CD4-positive, alpha-beta T cell (primary cell): ENCODE results near the gene ADCY7. TPM values are rescaled to one million over a fixed set of nuclear protein-coding genes. Genes with fewer than 3 reads are reported as not detected.

ENCODE experiments used
- ATAC-seq: fragments of 200-7000 bp; cut with Tn5 transposase; one replicate; pipeline ENCODE4 v1.10.0; 2022; ENCODE audit warnings: mild to moderate bottlenecking; ENCODE audit not compliant: poor library complexity
- CTCF ChIA-PET: fragments of 350-600 bp; sonication (Branson Sonifier 250); formaldehyde crosslinking; loops from one replicate; lab custom pipeline; 2021; ENCODE audit warnings: antibody characterized with exemption, inconsistent platforms; lab: Charles Lee
- POLR2A ChIA-PET: fragments of 350-600 bp; sonication (Branson Sonifier 250); formaldehyde crosslinking; loops from one replicate; lab custom pipeline; 2021; ENCODE audit warnings: antibody characterized with exemption, inconsistent platforms; lab: Charles Lee
- DNase-seq, 14 experiments: peaks; one replicate each; pipeline ENCODE4 v3.0.0-alpha.2; 2013 to 2020; ENCODE audit warnings: mixed read lengths in 2 of 14
- H3K27ac ChIP-seq, 2 donors: one replicate each; pipeline versions ENCODE4 v1.5.1 to v1.7.0; 2013; ENCODE audit warnings: low read length in 2 of 2, low read depth in 1 of 2, mild to moderate bottlenecking in 1 of 2
- H3K27me3 ChIP-seq, 2 experiments: 1 replicate in 1 of 2; 2 replicates in 1 of 2; pipeline versions ENCODE4 v1.6.1 to v1.7.0; 2013; ENCODE audit warnings: low read length in 2 of 2, control low read depth in 1 of 2, mild to moderate bottlenecking in 1 of 2, moderate library complexity in 1 of 2; ENCODE audit not compliant: insufficient read depth in 2 of 2, control insufficient read depth in 1 of 2
- H3K36me3 ChIP-seq: one replicate; pipeline ENCODE4 v1.6.1; 2013; ENCODE audit warnings: low read length, control low read depth; ENCODE audit not compliant: insufficient read depth
- H3K4me1 ChIP-seq: one replicate; pipeline ENCODE4 v1.6.1; 2013; ENCODE audit warnings: low read length, control low read depth; ENCODE audit not compliant: insufficient read depth
- H3K4me3 ChIP-seq: one replicate; pipeline ENCODE4 v1.5.1; 2013; ENCODE audit warnings: mild to moderate bottlenecking, low read length, moderate library complexity
- H3K9me3 ChIP-seq, 2 experiments: 1 replicate in 1 of 2; 2 replicates in 1 of 2; pipeline versions ENCODE4 v1.6.1 to v1.7.0; 2013; ENCODE audit warnings: low read length in 2 of 2, mild to moderate bottlenecking in 2 of 2, control low read depth in 1 of 2, moderate library complexity in 1 of 2; ENCODE audit not compliant: control insufficient read depth in 1 of 2, insufficient read depth in 1 of 2
- H3K27ac Mint-ChIP-seq: one replicate; pipeline ENCODE4 v1.8.0; 2020; ENCODE audit warnings: mixed read lengths
- H3K27me3 Mint-ChIP-seq: one replicate; pipeline ENCODE4 v1.8.0; 2021; ENCODE audit warnings: mixed read lengths
- H3K36me3 Mint-ChIP-seq: one replicate; pipeline ENCODE4 v1.8.0; 2021; ENCODE audit warnings: low read depth, mixed read lengths
- H3K4me1 Mint-ChIP-seq: one replicate; pipeline ENCODE4 v1.8.0; 2021; ENCODE audit warnings: low read depth, mixed read lengths
- H3K4me3 Mint-ChIP-seq: one replicate; pipeline ENCODE4 v1.8.0; 2020; ENCODE audit warnings: mild to moderate bottlenecking, mixed read lengths
- H3K9me3 Mint-ChIP-seq: one replicate; pipeline ENCODE4 v1.8.0; 2020; ENCODE audit warnings: mixed read lengths
- intact Hi-C, 2 experiments: fragments of 100-400 bp; cut with DNase I in 1 of 2; cut with micrococcal nuclease in 1 of 2; formaldehyde crosslinking; loops; one replicate each; pipeline versions ENCODE4 v1.15.1 to v1.9.0; 2023 to 2025; cut with DNase I, micrococcal nuclease
- total RNA-seq, 174 experiments: library from RNA in 2 of 174; stranded (reverse) in 2 of 174; gene quantifications; one replicate each; pipeline ENCODE4 v1.2.3 and lab custom pipeline; 2021 to 2026
- TF ChIP-seq, protein P1 (sequence below): fragments of 200-600 bp; IDR thresholded peaks from one replicate; pipeline ENCODE4 v1.8.0; 2022; ENCODE audit warnings: antibody characterized with exemption, mild to moderate bottlenecking

The ADCY7 gene
- total RNA-seq, 2 experiments from 2014 or later, result 136 to 147 TPM

DNA sequence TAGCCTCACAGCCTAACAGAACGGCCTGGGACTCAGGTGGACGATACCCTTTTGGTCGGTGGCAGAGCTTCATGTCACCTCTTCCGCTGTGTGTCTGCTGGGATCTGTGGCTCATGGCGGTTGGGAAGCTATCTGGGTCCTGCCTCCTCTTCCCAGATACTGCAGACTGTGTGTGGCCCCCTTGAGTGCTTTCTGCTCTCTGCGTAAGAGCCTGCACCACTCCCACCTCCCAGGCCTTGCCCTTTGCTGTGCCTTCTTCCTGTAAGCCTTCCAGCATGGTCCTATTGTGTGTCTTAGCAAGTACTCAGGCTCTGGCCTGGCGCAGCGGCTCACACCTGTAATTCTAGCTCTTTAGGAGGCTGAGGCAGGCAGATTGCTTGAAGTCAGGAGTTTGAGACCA is 17.5 kb upstream of the ADCY7 start:
- Mint-ChIP-seq H3K36me3 (no peaks in the 10 kb centered on the region), H3K4me1 (peaks cover 7% of the 10 kb centered on the region), H3K4me3 (peak overlapping the region; percentile 71), H3K27ac (no peak overlapping the region), H3K9me3 (no peaks in the 10 kb centered on the region), H3K27me3 (no peaks in the 10 kb centered on the region)
- ChIA-PET POLR2A (no interaction called here), CTCF (no interaction called here)
- H3K27ac ChIP-seq, result no peak overlapping the region
- H3K4me3 ChIP-seq, result no peak overlapping the region
- no peaks in the 10 kb centered on the region for H3K9me3 ChIP-seq
- ATAC-seq, result no peak
- intact Hi-C loops, result no loop called here
- H3K27me3 ChIP-seq, result no peaks in the 10 kb centered on the region
- peaks cover 21% of the 10 kb centered on the region for H3K4me1 ChIP-seq
- TF ChIP-seq, protein P1, sequence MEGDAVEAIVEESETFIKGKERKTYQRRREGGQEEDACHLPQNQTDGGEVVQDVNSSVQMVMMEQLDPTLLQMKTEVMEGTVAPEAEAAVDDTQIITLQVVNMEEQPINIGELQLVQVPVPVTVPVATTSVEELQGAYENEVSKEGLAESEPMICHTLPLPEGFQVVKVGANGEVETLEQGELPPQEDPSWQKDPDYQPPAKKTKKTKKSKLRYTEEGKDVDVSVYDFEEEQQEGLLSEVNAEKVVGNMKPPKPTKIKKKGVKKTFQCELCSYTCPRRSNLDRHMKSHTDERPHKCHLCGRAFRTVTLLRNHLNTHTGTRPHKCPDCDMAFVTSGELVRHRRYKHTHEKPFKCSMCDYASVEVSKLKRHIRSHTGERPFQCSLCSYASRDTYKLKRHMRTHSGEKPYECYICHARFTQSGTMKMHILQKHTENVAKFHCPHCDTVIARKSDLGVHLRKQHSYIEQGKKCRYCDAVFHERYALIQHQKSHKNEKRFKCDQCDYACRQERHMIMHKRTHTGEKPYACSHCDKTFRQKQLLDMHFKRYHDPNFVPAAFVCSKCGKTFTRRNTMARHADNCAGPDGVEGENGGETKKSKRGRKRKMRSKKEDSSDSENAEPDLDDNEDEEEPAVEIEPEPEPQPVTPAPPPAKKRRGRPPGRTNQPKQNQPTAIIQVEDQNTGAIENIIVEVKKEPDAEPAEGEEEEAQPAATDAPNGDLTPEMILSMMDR, result no peak
- DNase-seq, result no peak
- no peaks in the 10 kb centered on the region for H3K36me3 ChIP-seq

DNA sequence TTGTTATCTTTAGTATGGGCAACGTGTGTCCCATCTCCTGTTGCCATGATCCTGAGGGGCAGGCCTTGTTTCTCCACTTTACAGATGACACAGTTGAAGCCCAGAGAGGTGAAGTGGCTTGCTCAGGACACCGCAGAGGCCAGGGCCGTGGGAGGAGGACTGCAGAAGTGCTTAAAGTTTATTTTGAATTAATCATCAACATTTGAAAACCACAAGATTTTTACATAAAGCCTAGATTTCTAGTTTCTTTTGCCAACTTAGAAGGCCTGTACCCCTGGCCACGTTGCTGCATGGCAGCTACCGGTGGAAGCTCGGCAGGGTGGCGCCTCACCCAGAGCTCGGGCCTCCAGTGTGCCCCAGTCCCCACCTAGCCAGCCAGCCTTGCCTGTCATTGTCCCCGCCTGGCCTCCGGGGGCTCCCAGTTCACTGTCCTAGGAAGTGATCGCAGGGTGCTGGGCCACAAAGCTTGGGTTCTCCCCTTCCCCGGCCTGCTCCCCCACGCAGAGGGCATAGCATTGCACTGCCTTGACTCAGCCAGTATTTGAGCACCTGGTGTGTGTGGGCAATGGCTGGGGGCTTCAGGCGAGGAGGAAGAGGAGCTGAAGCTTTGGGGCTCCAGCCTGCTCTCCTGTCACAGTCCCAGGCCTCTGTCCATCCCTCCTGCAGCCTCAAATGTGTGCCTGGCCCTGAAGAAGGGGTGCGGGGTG is 14.8 kb upstream of the ADCY7 start:
- DNase-seq (no peak), ATAC-seq (no peak)
- Mint-ChIP-seq H3K4me1 (no peaks in the 10 kb centered on the region), H3K27me3 (no peaks in the 10 kb centered on the region), H3K36me3 (no peaks in the 10 kb centered on the region), H3K9me3 (no peaks in the 10 kb centered on the region), H3K27ac (no peak overlapping the region), H3K4me3 (no peak overlapping the region)
- no peak overlapping the region for H3K4me3 ChIP-seq
- ChIA-PET CTCF (no interaction called here), POLR2A (interaction anchor here (2.3 kb wide), 1 partner anchor 15 kb away, joined by 7 read pairs; the partner anchor contains the start of gene ADCY7)
- H3K4me1 ChIP-seq, result peaks cover 6% of the 10 kb centered on the region
- intact Hi-C loops, result no loop called here
- no peaks in the 10 kb centered on the region for H3K27me3 ChIP-seq
- H3K36me3 ChIP-seq, result no peaks in the 10 kb centered on the region
- TF ChIP-seq, protein P1, result no peak
- H3K9me3 ChIP-seq, result peaks cover 0 to 3% of the 10 kb centered on the region in 2 experiments
- H3K27ac ChIP-seq, result no peak overlapping the region

DNA sequence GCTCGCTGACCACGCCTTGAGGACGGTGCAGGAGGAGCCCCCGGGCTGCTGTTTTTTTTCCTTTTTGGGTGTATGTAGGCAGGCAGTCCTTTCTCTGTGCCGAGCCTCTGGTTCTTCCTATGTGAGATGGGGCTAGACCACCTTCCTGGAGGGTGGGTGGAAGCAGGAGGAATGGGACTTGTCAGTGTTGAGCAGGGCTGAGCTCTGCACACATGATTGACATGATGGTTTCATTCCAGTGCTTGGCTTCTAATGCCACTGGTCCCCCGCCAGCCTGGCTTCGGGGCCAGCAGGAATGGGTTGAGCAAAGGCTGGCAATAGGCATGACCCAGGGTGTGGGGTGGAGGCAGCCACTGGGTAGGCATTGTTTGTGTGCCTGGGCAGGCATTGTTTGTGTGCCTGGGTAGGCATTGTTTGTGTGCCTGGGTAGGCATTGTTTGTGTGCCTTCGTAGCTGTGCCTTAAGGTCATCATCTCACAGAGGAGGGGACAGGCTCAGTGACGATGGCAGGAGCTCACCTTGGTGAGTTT is 14.2 kb upstream of the ADCY7 start:
- H3K4me1 Mint-ChIP-seq, result no peaks in the 10 kb centered on the region
- no peaks in the 10 kb centered on the region for H3K36me3 Mint-ChIP-seq
- H3K27ac ChIP-seq, result no peak overlapping the region
- peaks cover under 1% of the 10 kb centered on the region for H3K4me1 ChIP-seq
- no peak overlapping the region for H3K27ac Mint-ChIP-seq
- POLR2A ChIA-PET, result interaction anchor here (0.8 to 2.3 kb wide), 2 partner anchors 15 to 44 kb away, joined by 3 to 7 read pairs; partner anchors contain the start of gene ADCY7
- no peak overlapping the region for H3K4me3 Mint-ChIP-seq
- TF ChIP-seq, protein P1, result no peak
- intact Hi-C loops, result no loop called here
- H3K9me3 Mint-ChIP-seq, result no peaks in the 10 kb centered on the region
- H3K27me3 Mint-ChIP-seq, result no peaks in the 10 kb centered on the region
- H3K27me3 ChIP-seq, result no peaks in the 10 kb centered on the region
- peaks cover 0 to 3% of the 10 kb centered on the region in 2 experiments for H3K9me3 ChIP-seq
- CTCF ChIA-PET, result no interaction called here
- no peak overlapping the region for H3K4me3 ChIP-seq
- no peak for DNase-seq
- H3K36me3 ChIP-seq, result no peaks in the 10 kb centered on the region
- no peak for ATAC-seq
